Measurements from ENCODE around the gene SLC47A2. TPM values are rescaled to one million over a fixed set of nuclear protein-coding genes. Genes with fewer than 3 reads are reported as not detected.

SLC47A2 gene
- total and polyA plus RNA-seq, 2 of the 13 experiments (the other 11 are each of a cell fraction or from before 2014, with no cell fraction given) = 0.04 TPM; not detected in 1

- TF ChIP-seq DPF2 (CRISPR knock-in tag; IDR thresholded peaks at IDR 0.05; ENCODE audit: borderline replicate concordance, low read depth) = no peak
- no peak for TF ChIP-seq TBP (CRISPR knock-in tag; IDR thresholded peaks at IDR 0.05)
- no peak for TF ChIP-seq NFRKB (IDR thresholded peaks at IDR 0.05)
- TF ChIP-seq ZZZ3 (CRISPR knock-in tag; IDR thresholded peaks at IDR 0.05; ENCODE audit: borderline replicate concordance) = no peak
- TF ChIP-seq RARG (CRISPR knock-in tag; IDR thresholded peaks at IDR 0.05; ENCODE audit: low read depth) = no peak
- TF ChIP-seq SP140L (CRISPR knock-in tag; IDR thresholded peaks at IDR 0.05; ENCODE audit: borderline replicate concordance) = no peak
- TF ChIP-seq PAXIP1 (CRISPR knock-in tag; conservative IDR thresholded peaks at IDR 0.05) = 0 out of 2 replicates have a peak, but pooled peaks have one; percentile 27
- TF ChIP-seq NCOR1 (IDR thresholded peaks at IDR 0.05; ENCODE audit: borderline replicate concordance, low read length) = no peak
- peak; percentile 33; the same call in 1 of the 2 replicates for TF ChIP-seq AHDC1 (CRISPR knock-in tag; IDR thresholded peaks at IDR 0.05; ENCODE audit: borderline replicate concordance)
- no peak for TF ChIP-seq ZSCAN21 (CRISPR knock-in tag; IDR thresholded peaks at IDR 0.05; ENCODE audit: borderline replicate concordance)
- no peak for TF ChIP-seq ZNF552 (CRISPR knock-in tag; IDR thresholded peaks at IDR 0.05; ENCODE audit: borderline replicate concordance)
- TF ChIP-seq HNF4G (IDR thresholded peaks at IDR 0.05; ENCODE audit: borderline replicate concordance, low read depth, low read length) = no peak
- no peak for TF ChIP-seq HNF4G (CRISPR knock-in tag; IDR thresholded peaks at IDR 0.05; ENCODE audit: borderline replicate concordance, low read depth)
- TF ChIP-seq PHF5A (CRISPR knock-in tag; IDR thresholded peaks at IDR 0.05; ENCODE audit: low read depth, unreplicated experiment) = no peak
- no peak for TF ChIP-seq MXD3 (CRISPR knock-in tag; IDR thresholded peaks at IDR 0.05)
- TF ChIP-seq TCF7 (IDR thresholded peaks at IDR 0.05; ENCODE audit: low read depth) = 0 out of 2 replicates have a peak, but pooled peaks have one; percentile 12
- no peak for TF ChIP-seq ZNF7 (CRISPR knock-in tag; IDR thresholded peaks at IDR 0.05)
- no peak for TF ChIP-seq NPAS2 (CRISPR knock-in tag; IDR thresholded peaks at IDR 0.05; ENCODE audit: borderline replicate concordance)
- TF ChIP-seq SALL1 (CRISPR knock-in tag; IDR thresholded peaks at IDR 0.05) = no peak
- no peak for TF ChIP-seq RBFOX2 (IDR thresholded peaks at IDR 0.05; ENCODE audit: low read depth, low read length)
- no peak for TF ChIP-seq ZNF879 (CRISPR knock-in tag; IDR thresholded peaks at IDR 0.05)
- TF ChIP-seq ZKSCAN1 (IDR thresholded peaks at IDR 0.05; ENCODE audit: low read length) = no peak
Observed at GRCh38 chr17:19642373-19642893, 74.0 kb downstream of the SLC47A2 start (continued).
